B cell (primary cell): ENCODE results near the gene PDZD2.

ENCODE experiments used
- EZH2 ChIP-seq: IDR thresholded peaks from 2 replicates; pipeline ENCODE4 v1.6.1; 2012; ENCODE audit warnings: borderline replicate concordance, low read depth, mild to moderate bottlenecking, moderate library complexity, low read length; ENCODE audit not compliant: insufficient read depth, poor library complexity, severe bottlenecking
- TF ChIP-seq, protein P1 (sequence below): fragments of 200-600 bp; IDR thresholded peaks from one replicate; pipeline ENCODE4 v1.8.0; 2022; ENCODE audit warnings: antibody characterized with exemption, mild to moderate bottlenecking

DNA sequence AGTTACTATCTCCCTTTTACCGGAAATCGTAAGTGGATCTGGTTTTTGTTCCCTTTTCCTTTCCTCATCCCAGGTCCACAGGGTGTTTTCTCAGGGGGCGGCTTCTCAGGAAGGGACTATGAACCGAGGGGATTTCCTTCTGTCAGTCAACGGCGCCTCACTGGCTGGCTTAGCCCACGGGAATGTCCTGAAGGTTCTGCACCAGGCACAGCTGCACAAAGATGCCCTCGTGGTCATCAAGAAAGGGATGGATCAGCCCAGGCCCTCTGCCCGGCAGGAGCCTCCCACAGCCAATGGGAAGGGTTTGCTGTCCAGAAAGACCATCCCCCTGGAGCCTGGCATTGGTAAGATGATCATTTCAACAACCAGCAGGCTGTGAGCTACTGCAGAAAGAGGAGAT, 459.4 kb downstream of the PDZD2 start:
- TF ChIP-seq EZH2: no peak
- TF ChIP-seq, protein P1, sequence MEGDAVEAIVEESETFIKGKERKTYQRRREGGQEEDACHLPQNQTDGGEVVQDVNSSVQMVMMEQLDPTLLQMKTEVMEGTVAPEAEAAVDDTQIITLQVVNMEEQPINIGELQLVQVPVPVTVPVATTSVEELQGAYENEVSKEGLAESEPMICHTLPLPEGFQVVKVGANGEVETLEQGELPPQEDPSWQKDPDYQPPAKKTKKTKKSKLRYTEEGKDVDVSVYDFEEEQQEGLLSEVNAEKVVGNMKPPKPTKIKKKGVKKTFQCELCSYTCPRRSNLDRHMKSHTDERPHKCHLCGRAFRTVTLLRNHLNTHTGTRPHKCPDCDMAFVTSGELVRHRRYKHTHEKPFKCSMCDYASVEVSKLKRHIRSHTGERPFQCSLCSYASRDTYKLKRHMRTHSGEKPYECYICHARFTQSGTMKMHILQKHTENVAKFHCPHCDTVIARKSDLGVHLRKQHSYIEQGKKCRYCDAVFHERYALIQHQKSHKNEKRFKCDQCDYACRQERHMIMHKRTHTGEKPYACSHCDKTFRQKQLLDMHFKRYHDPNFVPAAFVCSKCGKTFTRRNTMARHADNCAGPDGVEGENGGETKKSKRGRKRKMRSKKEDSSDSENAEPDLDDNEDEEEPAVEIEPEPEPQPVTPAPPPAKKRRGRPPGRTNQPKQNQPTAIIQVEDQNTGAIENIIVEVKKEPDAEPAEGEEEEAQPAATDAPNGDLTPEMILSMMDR: no peak
